Measurements from ENCODE around the gene SLC44A2.
"Not testable (repeated sequence)": the region's sequence is repeated elsewhere in the genome, so short reads cannot be mapped to it uniquely, and the experiment has no call there.

Gene SLC44A2

GRCh38 chr19:10662384-10663251 lies 37.3 kb downstream of the SLC44A2 start:
- Histone ChIP-seq H3K4ac (ENCODE audit: low read depth in 1 of 2, low read length in 2 of 2) (peak overlapping the region in 1 of 2 experiments; percentile 49), H3K4me2 (ENCODE audit: low read length, poor library complexity, severe bottlenecking) (no peak overlapping the region), H2AFZ (ENCODE audit: low read depth, low read length) (no peak overlapping the region), H3K14ac (ENCODE audit: low read length in 2 of 2) (no peak overlapping the region), H3K27ac (ENCODE audit: low read length, poor library complexity, severe bottlenecking) (no peak overlapping the region), H3K27me3 (ENCODE audit: control insufficient read depth in 1 of 2, insufficient read depth in 1 of 2, low read length in 2 of 2) (no peaks in the 10 kb centered on the region), H3K4me3 (ENCODE audit: insufficient read depth in 1 of 2, low read depth in 1 of 2, low read length in 2 of 2) (no peak overlapping the region), H3K23ac (ENCODE audit: low read length in 2 of 2) (no peak overlapping the region), H3K9ac (ENCODE audit: low read length) (peak overlapping the region; percentile 20), H3K18ac (ENCODE audit: low read depth in 1 of 2, low read length in 2 of 2) (no peak overlapping the region), H3K9me3 (ENCODE audit: control insufficient read depth, low read length) (no peaks in the 10 kb centered on the region), H3K36me3 (ENCODE audit: control insufficient read depth in 1 of 2, insufficient read depth in 2 of 2, low read depth in 1 of 2, low read length in 2 of 2) (peaks cover 11 to 29% of the 10 kb centered on the region in 2 experiments), H2AK5ac (ENCODE audit: low read length, severe bottlenecking) (no peak overlapping the region), H4K8ac (ENCODE audit: low read length) (no peak overlapping the region), H3K79me1 (replicated peaks; ENCODE audit: low read length, poor library complexity, severe bottlenecking) (no peaks in the 10 kb centered on the region), H2BK5ac (ENCODE audit: low read depth, low read length, poor library complexity, severe bottlenecking) (no peak overlapping the region), H2BK120ac (ENCODE audit: low read depth, low read length) (no peak overlapping the region), H2BK15ac (ENCODE audit: low read depth, poor library complexity, severe bottlenecking) (no peak overlapping the region), H3K4me1 (ENCODE audit: control insufficient read depth, insufficient read depth, low read depth, low read length) (peaks cover 16% of the 10 kb centered on the region), H4K91ac (ENCODE audit: low read length) (no peak overlapping the region), H2BK12ac (ENCODE audit: low read length in 2 of 2) (no peak overlapping the region)
- no peak for DNase-seq
- 92% methylated on average over 14 of the region's 14 CpGs for WGBS

- H2BK120ac ChIP-seq (ENCODE audit: low read depth, low read length); H3K27ac ChIP-seq (ENCODE audit: low read length, poor library complexity, severe bottlenecking); H3K79me1 ChIP-seq (replicated peaks; ENCODE audit: low read length, poor library complexity, severe bottlenecking); H2AFZ ChIP-seq (ENCODE audit: low read depth, low read length); H3K4ac ChIP-seq (ENCODE audit: low read depth in 1 of 2, low read length in 2 of 2); H2BK12ac ChIP-seq (ENCODE audit: low read length in 2 of 2); H3K9me3 ChIP-seq (ENCODE audit: control insufficient read depth, low read length); H3K14ac ChIP-seq (ENCODE audit: low read length in 2 of 2); H4K8ac ChIP-seq (ENCODE audit: low read length); H2BK5ac ChIP-seq (ENCODE audit: low read depth, low read length, poor library complexity, severe bottlenecking); H3K18ac ChIP-seq (ENCODE audit: low read depth in 1 of 2, low read length in 2 of 2); H4K91ac ChIP-seq (ENCODE audit: low read length); H2BK15ac ChIP-seq (ENCODE audit: low read depth, poor library complexity, severe bottlenecking); H3K9ac ChIP-seq (ENCODE audit: low read length); H2AK5ac ChIP-seq (ENCODE audit: low read length, severe bottlenecking); DNase-seq; H3K23ac ChIP-seq (ENCODE audit: low read length in 2 of 2); H3K27me3 ChIP-seq (ENCODE audit: control insufficient read depth in 1 of 2, insufficient read depth in 1 of 2, low read length in 2 of 2); H3K4me3 ChIP-seq (ENCODE audit: insufficient read depth in 1 of 2, low read depth in 1 of 2, low read length in 2 of 2); H3K4me2 ChIP-seq (ENCODE audit: low read length, poor library complexity, severe bottlenecking): not testable (repeated sequence)
- over 99% methylated on average over 16 of the region's 16 CpGs for WGBS
- Histone ChIP-seq H3K4me1 (ENCODE audit: control insufficient read depth, insufficient read depth, low read depth, low read length) (peaks cover 13% of the 10 kb centered on the region), H3K36me3 (ENCODE audit: control insufficient read depth in 1 of 2, insufficient read depth in 2 of 2, low read depth in 1 of 2, low read length in 2 of 2) (peaks cover 17 to 30% of the 10 kb centered on the region in 2 experiments)
Observed at GRCh38 chr19:10663252-10663563, 37.9 kb downstream of the SLC44A2 start.

- DNase-seq = no peak
- Histone ChIP-seq H2BK120ac (ENCODE audit: low read depth, low read length) (no peak overlapping the region), H3K9me3 (ENCODE audit: control insufficient read depth, low read length) (no peaks in the 10 kb centered on the region), H3K27ac (ENCODE audit: low read length, poor library complexity, severe bottlenecking) (no peak overlapping the region), H4K91ac (ENCODE audit: low read length) (no peak overlapping the region), H3K36me3 (ENCODE audit: control insufficient read depth in 1 of 2, insufficient read depth in 2 of 2, low read depth in 1 of 2, low read length in 2 of 2) (peaks cover 26 to 33% of the 10 kb centered on the region in 2 experiments), H3K79me1 (replicated peaks; ENCODE audit: low read length, poor library complexity, severe bottlenecking) (no peaks in the 10 kb centered on the region), H4K8ac (ENCODE audit: low read length) (no peak overlapping the region), H3K14ac (ENCODE audit: low read length in 2 of 2) (no peak overlapping the region), H3K18ac (ENCODE audit: low read depth in 1 of 2, low read length in 2 of 2) (no peak overlapping the region), H2AFZ (ENCODE audit: low read depth, low read length) (no peak overlapping the region), H2BK5ac (ENCODE audit: low read depth, low read length, poor library complexity, severe bottlenecking) (no peak overlapping the region), H2BK15ac (ENCODE audit: low read depth, poor library complexity, severe bottlenecking) (no peak overlapping the region), H3K9ac (ENCODE audit: low read length) (no peak overlapping the region), H3K23ac (ENCODE audit: low read length in 2 of 2) (no peak overlapping the region), H3K27me3 (ENCODE audit: control insufficient read depth in 1 of 2, insufficient read depth in 1 of 2, low read length in 2 of 2) (no peaks in the 10 kb centered on the region), H3K4ac (ENCODE audit: low read depth in 1 of 2, low read length in 2 of 2) (no peak overlapping the region), H3K4me3 (ENCODE audit: insufficient read depth in 1 of 2, low read depth in 1 of 2, low read length in 2 of 2) (no peak overlapping the region), H2BK12ac (ENCODE audit: low read length in 2 of 2) (no peak overlapping the region), H2AK5ac (ENCODE audit: low read length, severe bottlenecking) (no peak overlapping the region), H3K4me1 (ENCODE audit: control insufficient read depth, insufficient read depth, low read depth, low read length) (peaks cover 18% of the 10 kb centered on the region), H3K4me2 (ENCODE audit: low read length, poor library complexity, severe bottlenecking) (no peak overlapping the region)
- WGBS = 94% methylated on average over 6 of the region's 6 CpGs
Observed at GRCh38 chr19:10667867-10668266, 42.5 kb downstream of the SLC44A2 start.

GRCh38 chr19:10669246-10669645 lies 43.9 kb downstream of the SLC44A2 start:
- Histone ChIP-seq H4K8ac (ENCODE audit: low read length) (no peak overlapping the region), H2AK5ac (ENCODE audit: low read length, severe bottlenecking) (no peak overlapping the region), H2BK120ac (ENCODE audit: low read depth, low read length) (no peak overlapping the region), H3K14ac (ENCODE audit: low read length in 2 of 2) (no peak overlapping the region), H2AFZ (ENCODE audit: low read depth, low read length) (no peak overlapping the region), H3K18ac (ENCODE audit: low read depth in 1 of 2, low read length in 2 of 2) (no peak overlapping the region), H3K36me3 (ENCODE audit: control insufficient read depth in 1 of 2, insufficient read depth in 2 of 2, low read depth in 1 of 2, low read length in 2 of 2) (peaks cover 38 to 39% of the 10 kb centered on the region in 2 experiments), H3K27me3 (ENCODE audit: control insufficient read depth in 1 of 2, insufficient read depth in 1 of 2, low read length in 2 of 2) (no peaks in the 10 kb centered on the region), H2BK12ac (ENCODE audit: low read length in 2 of 2) (no peak overlapping the region), H3K4ac (ENCODE audit: low read depth in 1 of 2, low read length in 2 of 2) (no peak overlapping the region), H3K79me1 (replicated peaks; ENCODE audit: low read length, poor library complexity, severe bottlenecking) (no peaks in the 10 kb centered on the region), H3K23ac (ENCODE audit: low read length in 2 of 2) (no peak overlapping the region), H3K9ac (ENCODE audit: low read length) (no peak overlapping the region), H3K4me1 (ENCODE audit: control insufficient read depth, insufficient read depth, low read depth, low read length) (peaks cover 15% of the 10 kb centered on the region), H2BK15ac (ENCODE audit: low read depth, poor library complexity, severe bottlenecking) (no peak overlapping the region), H3K4me2 (ENCODE audit: low read length, poor library complexity, severe bottlenecking) (no peak overlapping the region), H3K4me3 (ENCODE audit: insufficient read depth in 1 of 2, low read depth in 1 of 2, low read length in 2 of 2) (no peak overlapping the region), H4K91ac (ENCODE audit: low read length) (no peak overlapping the region), H3K9me3 (ENCODE audit: control insufficient read depth, low read length) (no peaks in the 10 kb centered on the region), H2BK5ac (ENCODE audit: low read depth, low read length, poor library complexity, severe bottlenecking) (no peak overlapping the region), H3K27ac (ENCODE audit: low read length, poor library complexity, severe bottlenecking) (no peak overlapping the region)
- no peak for DNase-seq
- WGBS = 96% methylated on average over 6 of the region's 6 CpGs

Measured in mesenchymal stem cell (in vitro differentiated cells and primary cell).